ENCODE results near the gene ELANE.
"Not testable (repeated sequence)": the region's sequence is repeated elsewhere in the genome, so short reads cannot be mapped to it uniquely, and the experiment has no call there.

The ELANE gene

GRCh38 chr19:843180-843835 lies 8.8 kb upstream of the ELANE start:
- DNase-seq = peak in 1 of 2 donors; percentile 49

DNA sequence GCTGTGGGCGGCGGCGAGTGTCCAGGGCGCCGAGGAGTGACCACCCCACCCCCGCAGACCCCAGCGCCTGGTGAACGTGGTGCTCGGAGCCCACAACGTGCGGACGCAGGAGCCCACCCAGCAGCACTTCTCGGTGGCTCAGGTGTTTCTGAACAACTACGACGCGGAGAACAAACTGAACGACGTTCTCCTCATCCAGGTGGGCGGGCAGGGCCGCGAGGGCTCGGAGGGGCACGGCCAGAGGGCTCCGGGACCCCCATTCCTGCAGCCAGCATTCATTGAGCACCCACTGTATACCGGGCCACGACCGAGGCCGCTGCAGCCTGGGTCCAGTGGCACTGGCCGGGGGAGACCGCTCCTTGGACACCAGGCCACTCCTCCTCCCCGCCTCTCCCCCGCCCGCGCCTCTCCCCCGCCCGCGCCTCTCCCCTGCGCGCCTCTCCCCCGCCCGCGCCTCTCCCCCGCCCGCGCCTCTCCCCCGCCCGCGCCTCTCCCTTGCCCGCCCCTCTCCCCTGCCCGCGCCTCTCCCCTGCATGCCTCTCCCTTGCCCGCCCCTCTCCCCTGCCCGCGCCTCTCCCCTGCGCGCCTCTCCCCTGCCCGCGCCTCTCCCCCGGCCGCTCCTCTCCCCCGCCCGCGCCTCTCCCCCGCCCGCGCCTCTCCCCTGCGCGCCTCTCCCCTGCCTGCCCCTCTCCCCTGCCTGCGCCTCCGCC lies 8.1 kb upstream of the ELANE start:
- no peak for DNase-seq

DNA sequence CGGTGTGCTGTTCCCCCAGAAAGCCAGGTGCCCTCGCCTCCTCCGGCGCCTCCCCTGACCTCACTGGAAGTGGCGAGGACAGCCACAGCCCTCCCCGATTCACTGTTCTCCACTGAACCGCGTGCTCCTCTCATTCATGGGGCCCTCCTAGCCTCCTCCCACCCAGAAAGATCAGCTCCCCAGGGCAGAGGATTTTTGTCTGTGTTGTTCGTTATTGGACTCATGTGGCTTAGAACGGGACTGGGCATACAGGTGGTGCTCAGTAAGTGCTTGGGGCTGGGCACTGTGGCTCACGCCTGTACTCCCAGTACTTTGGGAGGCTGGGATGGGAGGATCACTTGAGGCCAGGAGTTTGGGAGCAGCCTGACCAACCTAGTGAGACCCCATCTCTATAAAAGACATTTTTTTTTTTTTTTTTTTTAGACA lies 7.5 kb upstream of the ELANE start:
- no peak for DNase-seq

DNA sequence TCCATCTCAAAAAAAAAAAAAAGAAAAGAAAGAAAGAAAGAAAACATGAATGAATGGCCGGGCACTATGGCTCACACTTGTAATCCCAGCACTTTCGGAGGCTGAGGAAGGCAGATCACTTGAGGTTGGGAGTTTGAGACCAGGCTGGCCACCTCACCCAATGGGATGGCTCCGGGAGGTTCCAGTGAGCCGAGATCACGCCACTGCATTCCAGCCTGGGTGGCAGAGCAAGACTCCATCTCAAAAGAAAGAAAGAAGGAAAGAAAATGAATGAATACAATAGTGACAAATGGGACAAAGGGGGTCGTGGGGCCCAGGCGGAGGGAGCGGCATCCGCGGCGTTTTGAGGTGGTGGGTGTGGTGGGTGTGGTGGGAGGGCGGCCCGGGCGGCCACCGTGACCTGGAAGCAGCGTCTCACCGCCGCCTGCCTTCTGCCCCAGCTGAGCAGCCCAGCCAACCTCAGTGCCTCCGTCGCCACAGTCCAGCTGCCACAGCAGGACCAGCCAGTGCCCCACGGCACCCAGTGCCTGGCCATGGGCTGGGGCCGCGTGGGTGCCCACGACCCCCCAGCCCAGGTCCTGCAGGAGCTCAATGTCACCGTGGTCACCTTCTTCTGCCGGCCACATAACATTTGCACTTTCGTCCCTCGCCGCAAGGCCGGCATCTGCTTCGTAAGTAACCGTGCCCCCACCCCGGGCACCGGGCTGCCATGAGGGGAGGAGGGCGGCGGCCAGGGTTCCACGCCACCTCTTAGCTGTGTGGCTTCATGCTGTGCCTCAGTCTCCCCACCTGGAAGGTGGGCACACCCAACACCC lies 6.2 kb upstream of the ELANE start:
- no peak for DNase-seq

- no peak for DNase-seq
Measured at GRCh38 chr19:848386-848921, 3.6 kb upstream of the ELANE start.

DNA sequence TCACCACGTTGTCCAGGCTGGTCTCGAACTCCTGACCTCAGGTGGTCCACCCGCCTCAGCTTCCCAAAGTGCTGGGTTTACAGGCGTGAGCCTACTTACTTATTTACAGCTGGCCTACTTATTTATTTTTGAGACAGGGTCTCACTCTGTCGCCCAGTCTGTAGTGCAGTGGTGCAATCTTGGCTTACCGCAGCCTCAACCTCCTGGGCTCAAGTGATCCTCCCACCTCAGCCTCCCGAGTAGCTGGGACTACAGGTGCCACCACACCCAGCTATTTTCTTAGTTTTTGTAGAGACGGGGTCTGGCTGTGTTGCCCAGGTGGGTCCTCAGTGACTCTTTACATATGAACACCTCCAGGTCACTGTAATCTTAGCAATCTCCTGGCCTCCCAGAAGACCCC lies 2.9 kb upstream of the ELANE start:
- not testable (repeated sequence) for DNase-seq

- DNase-seq = peak; percentile 54 to 56
Measured at GRCh38 chr19:850221-850978, 1.7 kb upstream of the ELANE start.

DNA sequence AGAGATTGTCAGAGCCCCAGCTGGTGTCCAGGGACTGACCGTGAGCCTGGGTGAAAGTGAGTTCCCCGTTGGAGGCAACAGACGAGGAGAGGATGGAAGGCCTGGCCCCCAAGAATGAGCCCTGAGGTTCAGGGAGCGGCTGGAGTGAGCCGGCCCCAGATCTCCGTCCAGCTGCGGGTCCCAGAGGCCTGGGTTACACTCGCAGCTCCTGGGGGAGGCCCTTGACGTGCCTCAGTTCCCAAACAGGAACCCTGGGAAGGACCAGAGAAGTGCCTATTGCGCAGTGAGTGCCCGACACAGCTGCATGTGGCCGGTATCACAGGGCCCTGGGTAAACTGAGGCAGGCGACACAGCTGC lies 1.1 kb upstream of the ELANE start:
- no peak for DNase-seq

- DNase-seq = no peak
Measured at GRCh38 chr19:853014-853585, 997 bp downstream of the ELANE start.

- DNase-seq = not testable (repeated sequence)
Measured at GRCh38 chr19:853614-854220, 1.6 kb downstream of the ELANE start.

DNA sequence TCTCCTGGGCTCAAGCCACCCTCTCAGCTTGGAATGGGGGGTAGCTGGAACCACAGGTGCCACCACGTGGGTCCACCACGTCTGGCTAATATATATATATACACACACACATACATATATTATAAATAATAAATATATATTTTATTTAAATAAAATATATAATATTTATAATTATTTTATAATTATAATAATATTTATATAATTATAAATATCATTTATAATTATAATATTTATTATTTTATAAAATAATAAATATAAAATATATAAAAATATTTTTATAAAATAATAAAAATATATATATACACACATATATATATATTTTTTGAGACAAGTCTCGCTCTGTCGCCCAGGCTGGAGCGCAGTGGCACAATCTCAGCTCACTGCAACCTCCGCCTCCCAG lies 2.4 kb downstream of the ELANE start:
- no peak for DNase-seq

GRCh38 chr19:855142-855541 lies 3.0 kb downstream of the ELANE start:
- no peak for DNase-seq

GRCh38 chr19:855566-856120 lies 3.5 kb downstream of the ELANE start:
- no peak for DNase-seq

- no peak for DNase-seq
Measured at GRCh38 chr19:858284-858683, 6.2 kb downstream of the ELANE start.

DNA sequence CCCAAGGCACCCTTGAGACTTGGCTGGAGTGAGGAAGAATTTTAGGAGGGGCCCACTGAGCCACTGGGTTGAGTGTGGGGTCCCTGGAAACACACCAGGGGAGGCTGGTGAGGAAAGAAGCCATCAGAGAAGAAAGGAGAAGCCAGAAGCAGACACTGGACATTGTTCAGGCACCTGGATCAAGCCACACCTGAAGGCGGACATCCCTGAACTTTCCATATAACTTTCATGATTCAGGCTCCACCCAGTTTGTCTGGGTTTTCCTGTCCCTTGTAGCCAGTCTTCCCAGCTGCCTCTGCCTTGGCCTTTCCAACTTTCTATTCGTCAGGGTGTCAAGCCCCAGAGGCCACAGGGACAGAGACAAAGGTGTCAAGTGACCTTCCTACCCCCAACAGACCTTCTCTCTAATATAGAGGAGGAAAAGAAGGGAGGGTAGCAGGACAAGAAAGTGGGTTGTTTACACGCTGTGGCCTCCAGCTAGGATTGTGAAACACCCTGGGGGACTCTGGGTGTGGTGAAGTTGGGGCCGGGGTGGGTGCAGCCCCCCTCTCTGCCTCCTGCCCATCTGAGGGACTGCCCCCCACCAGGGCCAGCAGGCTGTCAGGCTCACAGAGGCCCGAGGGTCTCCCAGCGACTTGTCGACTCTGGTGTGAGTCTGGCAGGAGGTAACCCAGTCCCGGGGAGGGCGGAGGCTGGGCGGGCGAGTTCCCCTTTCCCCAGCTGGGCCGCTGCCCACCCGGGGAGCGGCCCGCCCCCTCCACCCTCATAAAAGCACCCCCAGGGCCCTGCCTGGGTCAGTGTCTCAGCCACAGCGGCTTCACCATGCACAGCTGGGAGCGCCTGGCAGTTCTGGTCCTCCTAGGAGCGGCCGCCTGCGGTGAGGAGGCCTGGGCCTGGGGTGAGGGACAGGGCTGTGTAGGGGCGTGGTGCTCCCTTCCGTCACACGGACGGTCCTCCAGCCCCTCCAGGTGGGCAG lies 7.1 kb downstream of the ELANE start, which contains the start of gene CFD:
TSS of gene CFD (plus strand) at position 797 of the 976 bp plus-strand sequence. CDS start at position 823, 26 bp downstream.
- peak; percentile 57 to 61 for DNase-seq

DNA sequence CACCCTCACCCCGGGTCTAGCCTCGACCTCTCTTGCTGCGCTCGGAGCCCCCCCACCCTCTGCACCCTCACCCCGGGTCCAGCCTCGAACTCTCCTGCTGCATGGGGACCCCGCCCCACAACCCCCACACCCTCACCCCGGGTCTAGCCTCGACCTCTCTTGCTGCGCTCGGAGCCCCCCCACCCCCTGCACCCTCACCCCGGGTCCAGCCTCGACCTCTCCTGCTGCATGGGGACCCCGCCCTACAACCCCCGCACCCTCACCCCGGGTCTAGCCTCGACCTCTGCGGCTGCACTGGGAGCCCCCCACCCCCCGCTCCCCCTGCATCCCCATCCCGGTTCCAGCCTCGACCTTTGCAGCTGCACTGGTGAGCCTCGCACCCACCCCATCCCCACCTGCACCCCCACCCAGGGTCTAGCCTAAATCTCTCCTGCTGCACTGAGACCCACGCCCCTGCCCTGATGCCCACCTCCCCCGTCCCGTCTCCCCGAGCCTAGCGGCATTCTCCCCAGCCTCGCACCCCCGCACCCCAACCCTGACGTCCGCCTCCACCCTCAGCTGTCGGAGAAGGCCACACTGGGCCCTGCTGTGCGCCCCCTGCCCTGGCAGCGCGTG lies 9.1 kb downstream of the ELANE start:
- DNase-seq = no peak

DNA sequence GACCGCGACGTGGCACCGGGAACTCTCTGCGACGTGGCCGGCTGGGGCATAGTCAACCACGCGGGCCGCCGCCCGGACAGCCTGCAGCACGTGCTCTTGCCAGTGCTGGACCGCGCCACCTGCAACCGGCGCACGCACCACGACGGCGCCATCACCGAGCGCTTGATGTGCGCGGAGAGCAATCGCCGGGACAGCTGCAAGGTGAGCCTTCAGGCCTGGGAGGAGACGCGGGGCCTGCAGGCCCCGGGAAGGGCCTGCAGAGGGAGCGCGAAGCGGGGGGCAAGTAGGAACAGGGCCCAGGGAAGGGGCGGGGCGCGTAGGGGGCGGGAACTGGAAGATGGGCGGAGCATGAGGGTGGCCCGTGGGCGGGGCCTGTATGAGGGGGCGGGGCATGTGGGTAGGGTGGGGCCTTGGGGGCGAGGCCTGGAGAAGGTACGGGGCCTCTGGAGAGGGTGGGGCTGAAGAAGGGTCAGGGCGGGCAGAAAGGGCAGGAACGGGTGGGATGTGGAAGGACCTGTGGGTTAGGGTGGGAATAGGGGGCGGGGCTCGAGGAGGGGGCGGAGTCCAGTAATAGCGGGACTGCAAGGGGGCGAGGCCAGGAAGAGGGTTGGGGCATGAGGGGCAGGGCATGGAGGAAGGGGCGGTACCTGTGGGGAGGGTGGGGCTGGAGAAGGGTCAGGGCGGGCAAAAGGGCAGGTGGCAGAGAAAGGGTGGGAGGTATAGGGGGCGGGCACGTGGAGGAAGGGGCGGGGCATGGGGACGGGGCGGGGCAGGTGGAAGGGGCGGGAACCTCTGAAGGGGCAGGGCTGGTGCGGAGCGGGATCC lies 9.9 kb downstream of the ELANE start:
- DNase-seq = peak; percentile 58 to 71

DNA sequence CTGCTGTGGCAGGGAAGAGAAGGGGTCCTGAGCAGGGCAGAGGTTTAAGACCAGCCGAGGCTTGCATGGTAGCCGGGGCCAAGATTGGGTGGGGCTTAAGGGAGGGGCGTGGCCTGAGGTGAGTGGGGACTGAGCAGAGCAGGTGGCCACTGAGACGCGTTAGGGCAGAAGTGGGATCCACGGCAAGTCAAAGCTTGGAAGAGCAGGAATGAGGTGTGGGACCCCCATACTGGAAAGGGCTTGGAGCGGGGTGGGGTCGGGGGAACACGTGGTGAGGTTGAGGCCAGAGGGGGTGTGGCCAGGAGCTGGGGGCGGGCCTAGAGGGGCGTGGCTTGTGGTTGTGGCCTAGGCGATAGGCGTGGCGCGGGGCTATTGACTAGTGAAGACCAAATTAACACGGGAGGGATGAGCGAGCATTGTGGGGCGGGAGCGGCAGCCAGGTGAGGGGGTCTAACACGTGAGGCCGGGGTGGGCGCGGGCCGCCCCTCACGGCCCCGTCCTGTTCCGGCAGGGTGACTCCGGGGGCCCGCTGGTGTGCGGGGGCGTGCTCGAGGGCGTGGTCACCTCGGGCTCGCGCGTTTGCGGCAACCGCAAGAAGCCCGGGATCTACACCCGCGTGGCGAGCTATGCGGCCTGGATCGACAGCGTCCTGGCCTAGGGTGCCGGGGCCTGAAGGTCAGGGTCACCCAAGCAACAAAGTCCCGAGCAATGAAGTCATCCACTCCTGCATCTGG lies 10.6 kb downstream of the ELANE start:
- peak; percentile 63 to 68 for DNase-seq
